GM18873 (cell line): ENCODE measurements around the gene PNPLA8.
"Not testable (repeated sequence)": the region's sequence is repeated elsewhere in the genome, so short reads cannot be mapped to it uniquely, and the experiment has no call there.

Source experiments
- ATAC-seq: cut with Tn5 transposase; IDR thresholded peaks from one replicate; pipeline ENCODE4 v1.9.1; 2021; ENCODE audit warnings: mild to moderate bottlenecking, moderate library complexity, moderate number of reproducible peaks; ENCODE audit not compliant: unreplicated experiment, low FRiP score

PNPLA8 gene

DNA sequence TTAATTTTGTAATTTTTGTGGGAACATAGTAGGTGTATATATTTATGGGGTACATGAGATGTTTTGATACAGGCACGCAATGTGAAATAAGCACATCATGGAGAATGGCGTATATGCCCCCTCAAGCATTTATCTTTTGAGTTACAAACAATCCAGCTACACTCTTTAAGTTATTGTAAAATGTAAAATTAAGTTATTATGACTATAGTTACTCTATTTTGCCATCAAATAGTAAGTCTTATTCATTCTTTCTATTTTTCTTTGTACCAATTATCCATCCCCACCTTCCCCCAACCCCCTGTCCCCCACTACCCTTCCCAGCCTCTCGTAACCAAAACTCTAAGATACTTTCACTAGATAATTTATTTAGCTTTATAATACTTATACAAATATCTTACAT, 7.8 kb upstream of the PNPLA8 start:
- no peak for ATAC-seq

DNA sequence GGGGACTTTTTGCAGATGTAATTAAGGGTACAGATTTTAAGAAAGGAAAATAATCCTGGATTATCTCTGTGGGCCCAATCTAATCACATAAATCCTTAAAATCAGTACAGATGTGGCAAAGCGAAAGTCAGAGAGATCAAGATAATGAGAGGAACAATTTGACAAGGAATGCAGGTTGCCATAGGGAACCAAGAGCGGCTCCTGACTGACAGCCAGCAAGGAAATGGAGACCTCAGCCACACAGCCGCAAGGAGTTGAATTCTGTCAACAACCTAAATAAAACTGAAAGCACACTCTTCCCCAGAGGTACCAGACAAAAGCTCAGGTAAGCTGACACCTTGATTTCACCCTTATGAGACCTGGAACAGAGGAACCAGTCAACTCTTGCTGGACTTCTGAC, 3.4 kb upstream of the PNPLA8 start:
- ATAC-seq = no peak

DNA sequence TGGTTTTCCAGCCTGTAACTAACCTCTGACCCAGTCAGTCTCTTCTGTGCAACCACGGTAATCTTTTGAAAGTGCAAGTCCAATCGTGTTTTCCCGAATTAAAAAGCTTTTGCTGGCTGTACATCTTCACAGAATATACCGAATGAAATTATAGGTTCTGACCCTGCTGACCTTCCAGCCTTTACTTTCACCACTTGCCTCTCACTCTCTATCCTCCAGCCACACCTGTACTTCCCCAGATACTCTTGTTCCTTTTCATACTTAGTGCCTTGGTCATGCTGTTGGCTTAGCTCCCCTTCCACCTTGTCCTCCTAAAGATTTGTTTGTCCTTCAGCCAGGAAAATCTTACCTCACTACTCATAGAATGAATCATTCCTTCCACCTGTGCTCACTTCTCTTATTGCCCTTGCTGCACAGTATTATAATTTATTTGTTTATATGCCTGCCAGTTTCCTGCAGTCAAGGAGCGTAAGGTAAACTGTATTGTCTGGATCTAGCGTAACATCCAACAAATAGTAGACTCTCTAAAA, 2.3 kb upstream of the PNPLA8 start:
- ATAC-seq = no peak

- no peak for ATAC-seq
These were observed 758 bp upstream of the PNPLA8 start for GRCh38 chr7:108526768-108527017.

DNA sequence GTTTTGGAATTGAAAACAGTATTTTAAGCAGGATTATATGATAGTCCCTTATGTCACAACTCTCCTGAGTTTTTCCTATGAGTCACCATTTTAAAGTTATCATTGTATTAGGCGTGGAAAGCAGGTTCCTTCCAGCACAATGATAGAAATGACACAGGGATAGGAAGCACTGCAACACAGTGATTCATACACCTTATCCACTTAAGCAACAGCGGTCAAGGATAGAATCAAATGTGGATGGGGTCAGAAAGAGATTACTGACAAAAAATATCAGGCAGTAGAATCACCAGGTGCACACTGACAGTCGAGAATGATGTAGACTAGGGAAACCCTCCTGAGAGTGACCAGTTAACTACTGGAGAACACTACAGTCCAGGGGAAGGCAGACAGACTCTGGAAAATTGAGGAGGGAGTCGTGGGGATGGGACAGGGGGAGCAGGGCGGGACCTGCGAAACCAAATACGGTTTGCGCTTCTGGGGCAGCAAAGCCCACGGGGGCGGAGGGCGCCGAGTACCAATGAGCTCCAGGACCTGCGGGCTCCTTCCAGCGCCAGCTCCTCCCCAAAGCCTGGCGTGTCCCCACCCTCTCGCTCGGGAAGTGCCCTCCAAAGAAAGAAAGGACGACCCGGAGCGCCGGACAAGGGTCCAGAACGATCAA, 479 bp downstream of the PNPLA8 start:
- ATAC-seq = peak; percentile 35

DNA sequence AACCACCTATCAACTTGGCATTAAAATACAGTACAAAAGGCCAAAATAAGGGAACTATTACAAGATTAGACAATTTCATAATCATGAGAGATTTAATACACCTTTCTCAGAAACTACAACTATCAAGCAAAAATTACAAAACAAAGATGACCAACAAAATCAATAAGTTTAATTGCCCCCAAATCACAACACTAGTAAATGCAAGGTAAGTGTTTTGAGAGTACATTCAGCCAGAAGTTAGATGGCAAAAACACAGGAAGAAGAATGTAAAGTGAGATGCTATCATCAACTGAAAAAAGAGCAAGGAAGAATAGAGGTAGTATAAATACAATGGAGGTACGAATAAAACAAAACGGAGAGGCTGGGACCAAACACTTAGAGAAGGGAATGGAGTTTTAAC, 3.2 kb downstream of the PNPLA8 start:
- ATAC-seq = no peak

DNA sequence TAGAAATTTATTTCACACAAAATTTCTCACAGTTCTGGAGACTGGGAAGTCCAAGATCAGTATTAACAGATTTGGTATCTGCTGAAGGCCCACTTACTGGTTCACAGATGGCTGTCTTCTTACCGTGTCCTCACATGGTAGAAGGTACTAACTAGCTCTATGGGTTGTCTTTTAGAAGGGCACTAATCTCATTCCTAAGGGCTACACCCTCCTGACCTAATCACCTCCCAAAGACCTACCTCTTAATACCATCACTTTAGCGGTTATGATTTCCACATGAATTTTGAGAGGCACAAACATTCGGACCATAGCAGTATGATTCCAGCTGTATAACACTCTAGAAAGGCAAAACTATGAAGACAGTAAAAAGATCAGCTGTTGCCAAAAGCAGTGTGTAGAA, 8.0 kb downstream of the PNPLA8 start:
- no peak for ATAC-seq

DNA sequence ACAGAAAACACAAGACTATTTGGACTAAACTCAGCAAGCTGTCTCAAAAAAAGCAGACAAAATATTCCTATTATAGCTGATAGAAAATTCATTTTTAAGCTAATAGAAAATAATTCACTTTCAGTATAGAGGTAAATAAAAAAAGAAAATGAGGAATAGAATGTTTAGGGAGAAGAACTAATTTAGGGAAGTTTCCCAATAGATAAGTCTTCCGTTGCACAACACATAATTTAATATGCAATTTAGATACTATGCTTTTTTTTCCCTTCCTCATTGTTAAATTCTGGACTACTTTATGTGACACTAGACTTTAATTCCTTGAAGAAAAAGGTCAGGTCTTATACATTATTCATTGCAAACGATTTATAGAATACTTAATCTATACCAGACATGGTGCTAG, 10.3 kb downstream of the PNPLA8 start:
- ATAC-seq = no peak

DNA sequence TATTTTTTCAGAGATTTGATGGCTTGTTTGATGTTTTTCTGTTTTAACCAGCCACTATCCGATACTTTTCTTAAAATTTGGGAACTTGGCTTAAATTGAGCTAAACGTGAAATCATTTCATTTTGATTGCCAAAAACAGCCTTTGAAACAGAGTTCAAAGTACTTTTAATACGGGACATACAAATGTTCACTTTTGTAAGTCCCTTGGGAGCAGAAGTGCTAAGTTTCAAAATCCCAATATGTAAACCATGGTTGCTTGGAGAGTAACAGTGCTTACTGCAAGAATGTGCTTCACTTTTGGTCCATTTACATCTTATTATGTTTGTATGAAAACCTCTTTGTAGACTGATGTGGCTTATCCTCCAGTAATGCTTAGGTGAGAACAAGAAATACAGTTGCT, 10.9 kb downstream of the PNPLA8 start:
- ATAC-seq = no peak

DNA sequence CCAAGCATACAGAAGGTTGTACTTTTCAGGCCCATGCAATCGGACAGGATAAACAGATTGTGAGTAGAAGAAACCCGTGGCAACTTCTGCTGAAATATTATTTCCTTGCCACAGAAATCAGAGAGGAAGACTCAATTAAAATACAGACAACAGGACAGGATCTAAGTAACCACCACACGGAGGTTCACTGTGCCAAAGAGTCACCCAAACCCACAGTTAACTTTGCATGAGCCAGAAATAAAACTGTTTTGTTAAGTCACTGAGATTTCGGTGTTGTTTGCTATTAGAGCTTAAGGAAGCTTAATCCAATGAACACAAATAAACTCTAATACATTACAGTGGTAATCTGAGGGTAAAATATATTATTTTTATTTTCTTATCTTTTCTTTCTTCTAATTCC, 14.0 kb downstream of the PNPLA8 start:
- no peak for ATAC-seq

DNA sequence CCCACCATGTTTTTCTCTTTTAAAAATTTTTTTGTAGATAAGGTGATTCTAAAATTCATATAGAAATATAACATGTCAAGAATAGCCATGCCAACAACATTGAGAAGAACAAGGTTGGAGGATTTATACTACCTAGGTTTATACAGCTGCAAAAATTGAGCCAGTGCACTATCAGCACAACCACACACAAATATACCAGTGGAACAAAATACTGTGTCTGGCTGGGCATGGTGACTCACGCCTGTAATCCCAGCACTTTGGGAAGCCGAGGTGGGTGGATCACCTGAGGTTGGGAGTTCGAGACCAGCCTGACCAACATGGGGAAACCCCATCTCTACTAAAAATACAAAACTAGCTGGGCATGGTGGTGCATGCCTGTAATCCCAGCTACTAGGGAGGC, 21.4 kb downstream of the PNPLA8 start:
- not testable (repeated sequence) for ATAC-seq

GRCh38 chr7:108503112-108504026, 22.6 kb downstream of the PNPLA8 start:
- peak; percentile 91 for ATAC-seq

DNA sequence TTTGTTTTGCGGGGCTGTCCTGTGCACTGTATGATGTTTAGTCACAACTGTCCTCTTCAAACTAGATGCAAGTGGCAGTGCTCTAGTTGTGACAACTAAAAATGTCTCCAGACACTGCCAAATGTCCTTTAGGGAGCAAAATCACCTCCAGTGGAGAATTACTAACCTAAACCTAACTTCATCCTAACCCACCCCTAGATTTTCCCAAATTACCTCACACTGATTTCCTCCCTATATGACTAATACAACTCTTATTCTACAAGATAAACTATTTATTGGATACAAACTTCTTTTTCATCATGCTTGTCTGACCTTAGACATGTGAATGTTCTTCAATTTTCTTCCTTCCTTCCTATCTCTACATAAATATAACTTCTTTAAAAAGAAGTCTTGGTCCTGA, 26.4 kb downstream of the PNPLA8 start:
- ATAC-seq = no peak

- no peak for ATAC-seq
These were observed 27.5 kb downstream of the PNPLA8 start for GRCh38 chr7:108498481-108498880.

DNA sequence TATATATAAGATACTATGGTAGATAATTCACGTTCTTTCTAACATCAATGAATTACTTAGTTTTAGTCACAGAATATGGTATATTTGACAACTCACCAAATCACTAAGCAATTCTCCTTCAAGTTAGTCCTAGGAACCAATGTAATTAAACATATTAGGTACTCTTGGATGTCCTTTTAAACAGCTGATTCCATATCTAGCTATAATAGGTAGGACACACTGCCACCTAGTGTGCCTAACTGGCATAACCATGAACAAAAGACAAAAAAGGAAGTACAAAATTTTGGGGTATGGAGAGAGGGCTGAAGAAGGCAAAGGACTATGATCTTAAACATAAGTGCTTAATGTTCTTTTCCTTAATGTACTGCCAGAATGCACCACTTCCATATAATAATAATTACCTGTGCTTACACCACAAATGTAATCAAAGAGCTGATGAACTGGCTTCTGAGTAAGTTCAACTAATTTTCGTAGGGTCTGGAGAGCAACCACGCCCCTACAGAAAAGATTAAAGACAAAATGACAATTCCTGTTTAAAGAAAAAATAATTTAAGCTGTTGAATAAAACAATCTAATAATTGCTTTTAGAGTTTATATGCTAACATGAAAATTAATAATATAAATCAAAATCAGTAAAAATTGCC, 28.7 kb downstream of the PNPLA8 start:
- peak; percentile 67 for ATAC-seq

GRCh38 chr7:108492742-108493141, 33.2 kb downstream of the PNPLA8 start:
- ATAC-seq = no peak

DNA sequence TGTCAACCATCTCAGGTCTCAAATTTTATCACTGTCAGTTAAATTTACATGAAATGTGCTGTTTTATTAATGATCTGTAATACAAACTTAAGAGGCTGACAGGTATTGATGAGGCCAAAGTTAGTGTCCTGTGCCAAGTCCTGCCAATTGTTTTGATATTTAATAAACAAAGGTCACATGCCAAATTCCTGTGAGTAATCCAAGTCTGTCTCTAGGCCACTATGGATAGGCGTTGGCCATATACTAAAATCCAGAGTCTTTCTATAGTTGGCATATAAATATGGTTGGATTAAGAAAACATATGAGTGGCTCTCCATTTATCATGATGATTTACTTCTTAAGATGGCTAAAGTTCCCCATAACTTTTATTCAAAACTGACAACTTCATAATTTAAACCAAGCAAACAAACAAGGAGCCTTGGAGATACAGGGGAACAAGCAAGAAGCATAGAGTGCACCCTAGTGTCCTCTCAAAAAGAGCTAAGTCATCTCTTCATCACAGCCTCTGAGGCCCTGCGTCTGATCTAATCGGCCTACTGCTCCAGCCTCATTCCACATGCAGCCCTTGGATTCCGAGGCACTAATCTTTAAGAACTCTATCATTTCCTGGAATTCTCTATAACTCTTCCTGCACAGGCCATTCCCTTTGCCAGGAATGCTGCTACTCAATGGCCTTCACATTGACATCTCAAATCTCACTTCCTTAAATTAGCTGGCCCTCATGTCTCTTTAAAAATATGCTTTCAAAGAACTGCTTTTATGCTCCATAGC, 37.0 kb downstream of the PNPLA8 start:
- no peak for ATAC-seq

DNA sequence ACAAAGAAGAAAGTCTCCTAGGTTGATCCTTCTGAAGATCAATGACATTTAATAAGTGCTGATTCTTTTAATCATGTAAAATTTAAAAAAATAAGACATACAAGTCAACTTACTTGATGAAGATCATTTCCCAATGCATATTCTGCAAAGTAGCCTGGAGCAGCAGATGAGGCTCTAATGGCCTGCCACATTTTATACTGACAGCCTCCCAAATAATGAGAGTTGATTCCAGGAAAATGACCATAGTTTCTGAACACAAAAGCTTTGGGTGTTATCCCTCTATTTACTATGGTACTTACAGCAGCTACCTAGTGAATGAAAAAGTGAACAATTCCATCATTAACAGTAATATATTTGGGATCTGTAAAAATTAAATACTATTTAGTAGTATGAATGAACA, 38.3 kb downstream of the PNPLA8 start:
- no peak for ATAC-seq

DNA sequence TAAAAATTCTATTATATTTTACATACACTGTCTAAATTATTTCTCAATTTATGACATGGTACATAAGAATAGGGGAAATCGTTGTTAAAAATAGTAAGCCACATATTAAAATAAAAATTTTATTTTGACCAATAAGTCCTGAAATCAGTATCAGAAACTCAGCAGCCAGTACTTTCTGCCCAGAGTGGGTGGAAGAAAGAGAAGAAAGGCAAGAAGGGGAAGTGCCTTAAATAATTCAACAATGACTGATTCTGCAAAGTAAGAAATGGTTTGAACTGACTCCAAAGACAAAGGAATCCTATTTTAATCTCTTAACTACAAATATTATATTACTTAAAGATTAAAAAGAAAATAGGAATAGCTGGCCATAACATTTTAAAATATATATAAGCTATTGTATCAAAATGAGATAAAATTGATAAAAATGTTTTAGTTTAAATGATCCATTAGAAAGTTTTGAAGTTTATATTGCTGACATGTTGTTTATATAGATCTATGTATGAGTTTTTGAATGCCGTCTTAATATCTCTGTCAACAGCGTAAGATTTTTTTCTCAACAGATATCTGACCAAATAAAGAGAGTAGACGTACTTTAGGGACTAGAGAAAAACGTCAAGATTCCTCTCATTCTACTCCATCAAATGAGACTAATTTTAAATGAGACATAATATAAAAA, 39.5 kb downstream of the PNPLA8 start:
- ATAC-seq = no peak

- no peak for ATAC-seq
These were observed 41.8 kb downstream of the PNPLA8 start for GRCh38 chr7:108484137-108484536.
